GM23248 (cell line): ENCODE measurements around the gene USP11. TPM values are rescaled to one million over a fixed set of nuclear protein-coding genes. Genes with fewer than 3 reads are reported as not detected.

ENCODE experiments used
- DNase-seq: peaks from one replicate; pipeline ENCODE4 v3.0.0-alpha.2; 2015
- H2AFZ ChIP-seq: fragments of 200-600 bp; sonication (generic); 2 replicates; pipeline ENCODE4 v1.6.1; 2016; ENCODE audit warnings: antibody characterized with exemption
- H3F3A ChIP-seq: fragments of 200-600 bp; sonication (generic); 2 replicates; pipeline ENCODE4 v1.6.1; 2016; ENCODE audit warnings: mild to moderate bottlenecking, antibody characterized with exemption, mixed run types; ENCODE audit not compliant: insufficient read depth
- H3K27ac ChIP-seq: fragments of 200-600 bp; sonication (generic); 2 replicates; pipeline ENCODE4 v1.5.1; 2016; ENCODE audit warnings: mild to moderate bottlenecking
- H3K27me3 ChIP-seq: fragments of 200-600 bp; sonication (generic); replicated peaks from 2 replicates; pipeline ENCODE4 v1.6.1; 2016; ENCODE audit warnings: mild to moderate bottlenecking; ENCODE audit not compliant: insufficient read depth
- H3K36me3 ChIP-seq: fragments of 200-600 bp; sonication (generic); 2 replicates; pipeline ENCODE4 v1.6.1; 2016; ENCODE audit warnings: low read depth, mild to moderate bottlenecking
- H3K4me1 ChIP-seq: fragments of 200-600 bp; sonication (generic); 2 replicates; pipeline ENCODE4 v1.6.1; 2016; ENCODE audit warnings: mild to moderate bottlenecking; ENCODE audit not compliant: insufficient read depth
- H3K4me2 ChIP-seq: fragments of 200-600 bp; sonication (generic); one replicate; pipeline ENCODE4 v1.6.1; 2016; ENCODE audit warnings: mild to moderate bottlenecking; ENCODE audit not compliant: unreplicated experiment
- H3K4me3 ChIP-seq: fragments of 200-600 bp; sonication (generic); 2 replicates; pipeline ENCODE4 v1.5.1; 2016; ENCODE audit warnings: mild to moderate bottlenecking
- H3K79me2 ChIP-seq: fragments of 200-600 bp; sonication (generic); 2 replicates; pipeline ENCODE4 v1.6.1; 2016; ENCODE audit warnings: mild to moderate bottlenecking; ENCODE audit not compliant: insufficient read depth
- H3K9ac ChIP-seq: fragments of 200-600 bp; sonication (generic); 2 replicates; pipeline ENCODE4 v1.6.1; 2016; ENCODE audit warnings: mild to moderate bottlenecking
- H3K9me2 ChIP-seq: fragments of 200-600 bp; sonication (generic); 2 replicates; pipeline ENCODE4 v1.6.1; 2016; ENCODE audit warnings: mixed run types, mild to moderate bottlenecking, moderate library complexity; ENCODE audit not compliant: insufficient read depth
- H3K9me3 ChIP-seq: fragments of 200-600 bp; sonication (generic); one replicate; pipeline ENCODE4 v1.6.1; 2017; ENCODE audit warnings: low read depth
- H4K20me1 ChIP-seq: fragments of 200-600 bp; sonication (generic); 2 replicates; pipeline ENCODE4 v1.6.0; 2016; ENCODE audit not compliant: insufficient read depth
- EZH2 ChIP-seq: fragments of 200-600 bp; sonication (generic); IDR thresholded peaks from 2 replicates; pipeline ENCODE4 v1.6.1; 2018; ENCODE audit warnings: antibody characterized with exemption, mild to moderate bottlenecking; ENCODE audit not compliant: insufficient read depth, poor library complexity, severe bottlenecking
- EZH2phosphoT487 ChIP-seq: fragments of 200-600 bp; sonication (generic); IDR thresholded peaks from 2 replicates; pipeline ENCODE4 v1.6.1; 2018; ENCODE audit warnings: antibody characterized with exemption, moderate library complexity, mild to moderate bottlenecking, low read depth; ENCODE audit not compliant: insufficient read depth
- WGBS, 2 experiments: methylation state at CpG; one replicate each; pipeline ENCODE4 v1.1.6; 2015 to 2017; ENCODE audit warnings: low lambda C conversion rate in 2 of 2, low coverage in 1 of 2; ENCODE audit errors: missing lambda C conversion rate in 2 of 2; 5-methylcytosine and 5-hydroxymethylcytosine counted together
- in situ Hi-C: fragments of 300-500 bp; cut with MboI; formaldehyde crosslinking; loops from 2 replicates; pipeline ENCODE4 v1.15.0; 2020
- polyA plus RNA-seq: library from polyadenylated mRNA; unstranded; fragments of >200 nt; fragmentation: Nextera tagmentation; extraction: Ambion mirVana; gene quantifications from 2 replicates; pipeline ENCODE4 v1.2.1, GENCODE V29; 2016
- total RNA-seq: library from RNA; depleted of rRNA; stranded (reverse); fragments of >200 nt; shearing (Covaris generic); gene quantifications from 2 replicates; pipeline ENCODE4 v1.2.3, GENCODE V29; 2014

Gene USP11
- total and polyA plus RNA-seq, 2 experiments from 2014 or later = 36.6 to 61.4 TPM

DNA sequence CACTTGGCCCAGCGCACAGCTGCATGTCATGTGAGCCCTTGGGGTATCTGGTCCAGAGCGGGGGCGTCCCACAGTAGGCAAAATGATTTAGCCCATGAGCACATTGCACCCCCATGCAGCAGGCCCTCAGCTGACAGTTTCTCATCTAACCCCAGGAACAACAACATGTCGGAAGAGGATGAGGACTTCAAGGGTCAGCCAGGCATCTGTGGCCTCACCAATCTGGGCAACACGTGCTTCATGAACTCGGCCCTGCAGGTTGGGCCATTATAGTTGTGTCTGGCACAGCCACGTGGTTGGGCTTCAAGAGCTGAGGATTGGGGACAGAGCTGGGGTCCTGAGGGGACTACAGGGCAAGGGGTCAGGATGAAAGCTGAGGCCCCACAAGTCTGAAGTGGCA lies 7.8 kb downstream of the USP11 start:
- peaks cover 42% of the 10 kb centered on the region for H3K79me2 ChIP-seq
- no peak overlapping the region for H3K9ac ChIP-seq
- TF ChIP-seq EZH2 = no peak
- TF ChIP-seq EZH2phosphoT487 = no peak
- no peaks in the 10 kb centered on the region for H4K20me1 ChIP-seq
- no peak overlapping the region for H2AFZ ChIP-seq
- H3K9me2 ChIP-seq = no peaks in the 10 kb centered on the region
- WGBS, 2 experiments = 100% methylated on average over 4 to 5 of the region's 7 CpGs
- DNase-seq = no peak
- in situ Hi-C loops = no loop called here
- H3F3A ChIP-seq = no peaks in the 10 kb centered on the region
- no peaks in the 10 kb centered on the region for H3K36me3 ChIP-seq
- peaks cover 4% of the 10 kb centered on the region; the same call in 1 of the 2 replicates for H3K4me1 ChIP-seq
- H3K27me3 ChIP-seq = no peaks in the 10 kb centered on the region
- H3K4me3 ChIP-seq = no peak overlapping the region
- no peak overlapping the region for H3K4me2 ChIP-seq
- H3K27ac ChIP-seq = no peak overlapping the region
- no peaks in the 10 kb centered on the region for H3K9me3 ChIP-seq

DNA sequence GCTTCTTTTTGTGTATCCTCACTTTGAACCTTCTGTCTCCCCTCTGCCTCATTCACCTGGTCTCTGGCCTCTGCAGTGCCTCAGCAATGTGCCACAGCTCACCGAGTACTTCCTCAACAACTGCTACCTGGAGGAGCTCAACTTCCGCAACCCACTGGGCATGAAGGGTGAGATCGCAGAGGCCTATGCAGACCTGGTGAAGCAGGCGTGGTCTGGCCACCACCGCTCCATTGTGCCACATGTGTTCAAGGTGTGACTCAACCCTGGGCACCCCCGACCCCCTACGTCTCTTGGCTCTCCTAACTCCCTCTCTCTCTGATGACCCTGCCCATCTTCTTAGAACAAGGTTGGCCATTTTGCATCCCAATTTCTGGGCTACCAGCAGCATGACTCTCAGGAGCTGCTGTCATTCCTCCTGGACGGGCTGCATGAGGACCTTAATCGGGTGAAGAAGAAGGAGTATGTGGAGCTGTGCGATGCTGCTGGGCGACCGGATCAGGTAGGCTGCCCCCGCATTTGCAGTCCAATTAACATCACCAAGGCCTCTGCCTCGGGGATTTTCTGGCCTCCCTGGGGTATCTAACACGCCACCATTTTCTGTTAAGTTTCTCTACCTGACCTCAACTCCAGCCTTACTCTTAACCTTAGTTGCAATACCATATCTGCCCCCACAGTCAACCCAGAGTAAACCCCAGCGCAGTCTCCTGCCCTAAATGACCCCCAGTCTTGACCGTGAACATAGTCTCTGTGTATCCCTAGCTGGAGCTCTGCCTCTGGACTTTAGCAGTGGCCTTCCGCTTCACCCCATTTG lies 8.6 kb downstream of the USP11 start:
- Histone ChIP-seq H3K4me1 (no peaks in the 10 kb centered on the region), H3K9ac (no peak overlapping the region), H3K27ac (no peak overlapping the region), H4K20me1 (no peaks in the 10 kb centered on the region), H3K36me3 (no peaks in the 10 kb centered on the region), H3K9me3 (no peaks in the 10 kb centered on the region), H3K79me2 (peaks cover 34% of the 10 kb centered on the region), H3K9me2 (no peaks in the 10 kb centered on the region), H3K4me3 (no peak overlapping the region), H2AFZ (no peak overlapping the region), H3K4me2 (no peak overlapping the region), H3F3A (no peaks in the 10 kb centered on the region), H3K27me3 (no peaks in the 10 kb centered on the region)
- no peak for DNase-seq
- TF ChIP-seq EZH2 (no peak), EZH2phosphoT487 (no peak)
- in situ Hi-C loops = no loop called here
- 91 to 94% methylated on average over 16 of the region's 18 CpGs for whole genome bisulfite sequencing, 2 experiments

DNA sequence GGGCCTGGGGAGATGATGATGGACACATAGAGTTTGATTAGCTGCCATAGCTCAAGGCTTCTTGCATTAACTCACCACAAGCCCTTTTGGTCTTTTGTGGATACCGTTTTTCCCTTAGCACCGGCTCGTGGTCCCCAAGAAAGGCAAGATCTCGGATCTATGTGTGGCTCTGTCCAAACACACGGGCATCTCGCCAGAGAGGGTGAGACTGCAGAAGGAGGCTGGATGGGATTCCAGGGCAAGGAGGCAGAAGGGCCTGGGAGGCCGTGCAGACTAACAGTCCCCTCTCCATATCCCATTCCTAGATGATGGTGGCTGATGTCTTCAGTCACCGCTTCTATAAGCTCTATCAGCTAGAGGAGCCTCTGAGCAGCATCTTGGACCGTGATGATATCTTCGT lies 9.5 kb downstream of the USP11 start:
- peaks cover 25% of the 10 kb centered on the region for H3K79me2 ChIP-seq
- TF ChIP-seq EZH2 (no peak), EZH2phosphoT487 (no peak)
- H3K9me2 ChIP-seq = no peaks in the 10 kb centered on the region
- H3K4me3 ChIP-seq = no peak overlapping the region
- H3K27ac ChIP-seq = no peak overlapping the region
- no peaks in the 10 kb centered on the region for H3F3A ChIP-seq
- H3K4me2 ChIP-seq = no peak overlapping the region
- no peaks in the 10 kb centered on the region for H3K27me3 ChIP-seq
- no peak for DNase-seq
- in situ Hi-C loops = no loop called here
- no peak overlapping the region for H2AFZ ChIP-seq
- 86 to 92% methylated on average over 5 to 10 of the region's 10 CpGs for WGBS, 2 experiments
- H3K4me1 ChIP-seq = no peaks in the 10 kb centered on the region
- no peak overlapping the region for H3K9ac ChIP-seq
- no peaks in the 10 kb centered on the region for H3K9me3 ChIP-seq
- H3K36me3 ChIP-seq = no peaks in the 10 kb centered on the region
- H4K20me1 ChIP-seq = no peaks in the 10 kb centered on the region

DNA sequence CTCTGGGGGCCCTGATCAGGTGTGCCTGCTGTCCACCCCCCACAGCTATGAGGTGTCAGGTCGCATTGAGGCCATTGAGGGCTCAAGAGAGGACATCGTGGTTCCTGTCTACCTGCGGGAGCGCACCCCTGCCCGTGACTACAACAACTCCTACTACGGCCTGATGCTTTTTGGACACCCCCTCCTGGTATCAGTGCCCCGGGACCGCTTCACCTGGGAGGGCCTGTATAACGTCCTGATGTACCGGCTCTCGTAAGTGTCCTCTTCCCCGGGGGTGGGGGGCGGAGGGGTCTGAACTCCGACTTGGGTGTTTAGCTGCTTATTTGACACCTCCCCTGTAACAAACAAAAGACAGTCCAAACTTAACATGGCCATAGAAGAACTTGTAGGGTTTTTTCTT lies 10.5 kb downstream of the USP11 start:
- in situ Hi-C loops = no loop called here
- no peak overlapping the region for H3K9ac ChIP-seq
- H3K9me3 ChIP-seq = no peaks in the 10 kb centered on the region
- H3K27ac ChIP-seq = no peak overlapping the region
- DNase-seq = no peak
- H2AFZ ChIP-seq = no peak overlapping the region
- H3K4me2 ChIP-seq = no peak overlapping the region
- TF ChIP-seq EZH2phosphoT487 (no peak), EZH2 (no peak)
- H3K79me2 ChIP-seq = peaks cover 14% of the 10 kb centered on the region
- no peak overlapping the region for H3K4me3 ChIP-seq
- no peaks in the 10 kb centered on the region for H3F3A ChIP-seq
- H4K20me1 ChIP-seq = no peaks in the 10 kb centered on the region
- H3K27me3 ChIP-seq = no peaks in the 10 kb centered on the region
- H3K9me2 ChIP-seq = no peaks in the 10 kb centered on the region
- no peaks in the 10 kb centered on the region for H3K4me1 ChIP-seq
- WGBS, 2 experiments = 86 to 92% methylated on average over 8 to 14 of the region's 14 CpGs
- no peaks in the 10 kb centered on the region for H3K36me3 ChIP-seq
